H1 (cell line): ENCODE data around the gene IL17RD.

Experiments
- TF ChIP-seq, protein P1 (sequence below), 3 experiments: IDR thresholded peaks; 1 replicate in 2 of 3; 2 replicates in 1 of 3; pipeline versions ENCODE4 v1.5.1 to v1.6.1; 2011; ENCODE audit warnings: low read length in 3 of 3, mild to moderate bottlenecking in 3 of 3, inconsistent platforms in 2 of 3, low read depth in 1 of 3, moderate library complexity in 1 of 3; ENCODE audit not compliant: insufficient read depth in 1 of 3; ENCODE audit errors: control extremely low read depth in 1 of 3
- TF ChIP-seq, protein P2 (sequence below): IDR thresholded peaks from 2 replicates; pipeline ENCODE4 v1.6.1; 2012; ENCODE audit warnings: low read length, inconsistent platforms

DNA sequence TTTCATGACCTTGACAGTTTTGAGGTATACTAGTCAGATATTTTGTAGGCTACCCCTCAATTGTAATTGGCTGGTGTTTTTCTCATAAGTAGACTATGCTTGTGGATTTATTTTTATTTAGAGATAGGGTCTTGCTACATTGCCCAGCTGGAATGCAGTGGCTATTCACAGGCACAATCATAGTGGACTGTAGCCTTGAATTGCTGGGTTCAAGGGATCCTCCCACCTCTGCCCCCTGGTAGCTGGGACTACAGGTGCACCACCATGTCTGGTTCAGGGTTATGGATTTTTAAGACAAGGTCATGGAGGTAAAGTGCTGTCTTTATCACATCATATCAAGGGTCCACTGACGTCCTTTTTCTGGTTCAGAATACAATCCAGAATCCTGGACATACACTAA, 10.9 kb upstream of the IL17RD start:
- TF ChIP-seq, protein P1, sequence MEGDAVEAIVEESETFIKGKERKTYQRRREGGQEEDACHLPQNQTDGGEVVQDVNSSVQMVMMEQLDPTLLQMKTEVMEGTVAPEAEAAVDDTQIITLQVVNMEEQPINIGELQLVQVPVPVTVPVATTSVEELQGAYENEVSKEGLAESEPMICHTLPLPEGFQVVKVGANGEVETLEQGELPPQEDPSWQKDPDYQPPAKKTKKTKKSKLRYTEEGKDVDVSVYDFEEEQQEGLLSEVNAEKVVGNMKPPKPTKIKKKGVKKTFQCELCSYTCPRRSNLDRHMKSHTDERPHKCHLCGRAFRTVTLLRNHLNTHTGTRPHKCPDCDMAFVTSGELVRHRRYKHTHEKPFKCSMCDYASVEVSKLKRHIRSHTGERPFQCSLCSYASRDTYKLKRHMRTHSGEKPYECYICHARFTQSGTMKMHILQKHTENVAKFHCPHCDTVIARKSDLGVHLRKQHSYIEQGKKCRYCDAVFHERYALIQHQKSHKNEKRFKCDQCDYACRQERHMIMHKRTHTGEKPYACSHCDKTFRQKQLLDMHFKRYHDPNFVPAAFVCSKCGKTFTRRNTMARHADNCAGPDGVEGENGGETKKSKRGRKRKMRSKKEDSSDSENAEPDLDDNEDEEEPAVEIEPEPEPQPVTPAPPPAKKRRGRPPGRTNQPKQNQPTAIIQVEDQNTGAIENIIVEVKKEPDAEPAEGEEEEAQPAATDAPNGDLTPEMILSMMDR (IDR thresholded peaks at IDR 0.05; ENCODE audit: control extremely low read depth in 1 of 3, insufficient read depth in 1 of 3, low read depth in 1 of 3, low read length in 3 of 3): no peak
- TF ChIP-seq, protein P2, sequence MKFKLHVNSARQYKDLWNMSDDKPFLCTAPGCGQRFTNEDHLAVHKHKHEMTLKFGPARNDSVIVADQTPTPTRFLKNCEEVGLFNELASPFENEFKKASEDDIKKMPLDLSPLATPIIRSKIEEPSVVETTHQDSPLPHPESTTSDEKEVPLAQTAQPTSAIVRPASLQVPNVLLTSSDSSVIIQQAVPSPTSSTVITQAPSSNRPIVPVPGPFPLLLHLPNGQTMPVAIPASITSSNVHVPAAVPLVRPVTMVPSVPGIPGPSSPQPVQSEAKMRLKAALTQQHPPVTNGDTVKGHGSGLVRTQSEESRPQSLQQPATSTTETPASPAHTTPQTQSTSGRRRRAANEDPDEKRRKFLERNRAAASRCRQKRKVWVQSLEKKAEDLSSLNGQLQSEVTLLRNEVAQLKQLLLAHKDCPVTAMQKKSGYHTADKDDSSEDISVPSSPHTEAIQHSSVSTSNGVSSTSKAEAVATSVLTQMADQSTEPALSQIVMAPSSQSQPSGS: no peak
